ENCODE measurements around the gene AGBL1. TPM values are rescaled to one million over a fixed set of nuclear protein-coding genes. Genes with fewer than 3 reads are reported as not detected.

The AGBL1 gene
- total RNA-seq, 6 experiments from 2014 or later: not detected

DNA sequence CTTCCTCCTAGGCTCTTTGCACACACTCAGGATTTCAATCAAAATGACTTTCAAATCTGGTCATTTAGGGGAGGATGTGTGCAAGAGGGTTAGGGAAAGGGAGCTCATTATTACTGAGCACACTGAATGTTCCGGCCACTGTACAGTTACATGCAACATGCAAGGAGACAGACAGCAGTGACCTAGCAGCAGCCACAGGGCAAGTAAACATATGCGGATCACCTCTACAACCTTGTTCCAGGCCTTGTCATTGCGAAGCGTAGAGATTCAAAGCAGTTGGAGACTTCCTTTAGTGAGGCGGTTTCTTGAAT lies 837.6 kb downstream of the AGBL1 start:
- TF ChIP-seq CTCF (IDR thresholded peaks at IDR 0.05): no peak
- Mint-ChIP-seq H3K4me3 (no peak overlapping the region), H3K9me3 (no peaks in the 10 kb centered on the region; the same call in 1 of the 2 replicates), H3K27me3 (ENCODE audit: insufficient read depth) (no peaks in the 10 kb centered on the region; the same call in 1 of the 2 replicates), H3K4me1 (ENCODE audit: low read depth) (no peaks in the 10 kb centered on the region), H3K36me3 (ENCODE audit: low read depth) (no peaks in the 10 kb centered on the region), H3K27ac (no peak overlapping the region)
- no peak for DNase-seq

DNA sequence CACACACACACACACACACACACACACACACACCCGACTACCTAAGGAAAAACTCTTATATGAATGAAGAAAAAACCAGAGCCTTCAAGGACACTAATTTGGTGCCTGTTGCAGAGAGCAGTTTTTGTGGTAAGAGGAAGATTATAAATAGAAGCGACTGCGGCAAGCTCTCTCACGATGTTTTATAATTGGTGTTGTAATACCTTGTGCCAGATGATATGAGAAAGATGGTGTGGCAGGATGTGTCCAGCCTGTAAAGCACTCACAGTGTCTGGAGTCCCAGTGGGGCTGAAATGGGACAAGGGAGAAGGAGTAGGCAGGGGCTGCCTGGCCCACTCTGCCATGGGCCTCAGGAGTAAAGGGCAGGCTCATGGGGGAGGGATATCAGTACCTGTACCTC lies 839.9 kb downstream of the AGBL1 start:
- no peaks in the 10 kb centered on the region; the same call in 1 of the 2 replicates for H3K9me3 Mint-ChIP-seq
- TF ChIP-seq CTCF (IDR thresholded peaks at IDR 0.05): no peak
- H3K4me3 Mint-ChIP-seq: no peak overlapping the region
- no peaks in the 10 kb centered on the region; the same call in 1 of the 2 replicates for H3K27me3 Mint-ChIP-seq (ENCODE audit: insufficient read depth)
- no peak for DNase-seq
- H3K36me3 Mint-ChIP-seq (ENCODE audit: low read depth): no peaks in the 10 kb centered on the region
- no peaks in the 10 kb centered on the region for H3K4me1 Mint-ChIP-seq (ENCODE audit: low read depth)
- H3K27ac Mint-ChIP-seq: no peak overlapping the region

DNA sequence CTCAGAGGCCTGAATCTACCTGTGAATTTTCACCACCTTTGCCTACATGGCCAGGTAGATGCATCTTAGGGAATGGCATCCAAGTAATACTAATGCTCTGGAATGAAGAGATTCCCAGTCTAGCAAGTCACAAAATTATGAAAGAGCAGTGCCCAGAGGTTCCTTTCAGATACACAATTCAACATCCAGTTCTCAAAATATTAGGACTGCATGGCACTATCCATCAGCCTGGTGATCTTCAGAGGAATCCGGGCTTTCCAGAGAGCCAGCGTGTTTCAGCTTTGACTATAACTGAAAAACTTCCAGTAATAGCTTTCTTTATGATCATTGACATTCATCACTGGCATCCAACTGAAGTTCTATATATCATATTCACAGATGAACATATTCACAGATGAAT lies 849.8 kb downstream of the AGBL1 start:
- TF ChIP-seq CTCF (IDR thresholded peaks at IDR 0.05): no peak
- H3K36me3 Mint-ChIP-seq (ENCODE audit: low read depth): peaks cover 5% of the 10 kb centered on the region; the same call in 1 of the 2 replicates
- H3K9me3 Mint-ChIP-seq: peaks cover 24% of the 10 kb centered on the region
- DNase-seq: no peak
- H3K27me3 Mint-ChIP-seq (ENCODE audit: insufficient read depth): no peaks in the 10 kb centered on the region; the same call in none of the 2 replicates
- no peak overlapping the region for H3K27ac Mint-ChIP-seq
- H3K4me1 Mint-ChIP-seq (ENCODE audit: low read depth): no peaks in the 10 kb centered on the region
- no peak overlapping the region for H3K4me3 Mint-ChIP-seq

DNA sequence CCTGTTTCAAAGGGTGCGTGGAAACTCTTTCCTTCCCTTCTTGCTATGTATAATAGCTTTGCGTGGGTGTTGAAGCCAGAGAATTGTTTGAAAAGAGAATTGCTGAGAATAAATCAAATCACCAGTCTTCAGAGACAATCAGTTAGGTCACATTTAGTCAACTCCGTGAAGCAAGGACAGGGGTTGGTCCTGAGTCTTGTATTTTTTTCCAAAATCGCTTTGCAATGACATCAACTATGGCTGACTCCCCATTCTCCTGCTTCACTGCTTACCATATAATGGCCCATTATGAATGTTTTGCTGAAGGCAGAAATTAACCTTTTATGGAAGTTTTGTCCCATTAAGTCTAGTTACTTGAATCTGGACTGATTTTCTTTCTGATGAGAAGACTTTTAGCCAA lies 852.8 kb downstream of the AGBL1 start:
- no peak for TF ChIP-seq CTCF (IDR thresholded peaks at IDR 0.05)
- Mint-ChIP-seq H3K27ac (no peak overlapping the region), H3K9me3 (peaks cover 25% of the 10 kb centered on the region), H3K4me1 (ENCODE audit: low read depth) (no peaks in the 10 kb centered on the region), H3K27me3 (ENCODE audit: insufficient read depth) (peaks cover 2% of the 10 kb centered on the region; the same call in 1 of the 2 replicates), H3K36me3 (ENCODE audit: low read depth) (no peaks in the 10 kb centered on the region; the same call in 1 of the 2 replicates), H3K4me3 (no peak overlapping the region)
- no peak for DNase-seq

DNA sequence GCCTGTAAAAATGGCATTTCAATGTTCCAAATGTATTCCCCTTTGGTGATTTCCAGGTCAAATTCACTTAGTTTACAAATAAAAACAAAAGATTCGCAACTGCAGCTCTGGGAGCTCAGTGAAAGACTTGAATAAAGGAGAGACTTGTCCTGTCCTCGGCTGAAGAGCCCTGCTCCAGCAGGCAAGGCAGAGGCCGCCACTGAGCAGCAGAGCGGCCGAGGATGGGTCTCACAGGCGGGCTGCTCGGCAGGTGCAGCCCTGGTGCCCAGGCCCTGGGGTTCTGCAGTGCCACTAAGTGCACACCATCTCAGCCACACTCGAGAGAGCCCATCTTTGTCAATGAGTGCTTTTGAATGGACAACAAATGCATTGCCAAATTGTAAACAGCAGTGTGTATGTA lies 856.2 kb downstream of the AGBL1 start:
- Mint-ChIP-seq H3K27ac (no peak overlapping the region), H3K36me3 (ENCODE audit: low read depth) (no peaks in the 10 kb centered on the region; the same call in 1 of the 2 replicates), H3K4me3 (no peak overlapping the region), H3K4me1 (ENCODE audit: low read depth) (no peaks in the 10 kb centered on the region), H3K27me3 (ENCODE audit: insufficient read depth) (peaks cover 2% of the 10 kb centered on the region; the same call in 1 of the 2 replicates), H3K9me3 (peaks cover 26% of the 10 kb centered on the region)
- no peak for TF ChIP-seq CTCF (IDR thresholded peaks at IDR 0.05)
- DNase-seq: no peak

GRCh38 chr15:86942285-86942684 lies 862.6 kb downstream of the AGBL1 start:
- Mint-ChIP-seq H3K4me1 (ENCODE audit: low read depth) (no peaks in the 10 kb centered on the region), H3K27me3 (ENCODE audit: insufficient read depth) (peaks cover 2% of the 10 kb centered on the region; the same call in 1 of the 2 replicates), H3K36me3 (ENCODE audit: low read depth) (no peaks in the 10 kb centered on the region), H3K27ac (no peak overlapping the region), H3K9me3 (peaks cover 36% of the 10 kb centered on the region), H3K4me3 (no peak overlapping the region)
- DNase-seq: no peak
- TF ChIP-seq CTCF (IDR thresholded peaks at IDR 0.05): no peak

Measured in HFFc6 (cell line).